Fibroblast of lung (primary cell): ENCODE data around the gene DUOX2. TPM values are rescaled to one million over a fixed set of nuclear protein-coding genes. Genes with fewer than 3 reads are reported as not detected.

Experiments used
- DNase-seq, 2 donors: peaks; one replicate each; pipeline versions ENCODE4 v3.0.0 to v3.0.0-alpha.2; 2010; ENCODE audit warnings: low read depth in 2 of 2
- H2AFZ ChIP-seq: 2 replicates; pipeline ENCODE4 v1.5.1; 2012; ENCODE audit warnings: low read length, control low read depth, inconsistent platforms
- H3K27ac ChIP-seq: 2 replicates; pipeline ENCODE4 v1.5.1; 2011; ENCODE audit warnings: low read length, control low read depth; ENCODE audit not compliant: insufficient read depth
- H3K27me3 ChIP-seq: 2 replicates; pipeline ENCODE4 v1.5.1; 2011; ENCODE audit warnings: mild to moderate bottlenecking, low read length; ENCODE audit not compliant: control insufficient read depth, insufficient read depth
- H3K36me3 ChIP-seq: 2 replicates; pipeline ENCODE4 v1.5.1; 2011; ENCODE audit warnings: low read length; ENCODE audit not compliant: control insufficient read depth, insufficient read depth
- H3K4me1 ChIP-seq: 2 replicates; pipeline ENCODE4 v1.5.1; 2011; ENCODE audit warnings: low read length; ENCODE audit not compliant: control insufficient read depth, insufficient read depth; ENCODE audit errors: extremely low read depth
- H3K4me2 ChIP-seq: 2 replicates; pipeline ENCODE4 v1.5.1; 2011; ENCODE audit warnings: low read length, control low read depth; ENCODE audit not compliant: insufficient read depth; ENCODE audit errors: extremely low read depth
- H3K4me3 ChIP-seq, 4 experiments: fragments of 200-600 bp in 1 of 4; sonication (generic) in 1 of 4; replicated peaks in 1 of 4; 2 replicates each; pipeline ENCODE4 v1.5.1; 2011 to 2016; ENCODE audit warnings: low read length in 4 of 4, low read depth in 3 of 4, mild to moderate bottlenecking in 3 of 4, control low read depth in 2 of 4, inconsistent platforms in 1 of 4, mixed read lengths in 1 of 4; ENCODE audit not compliant: insufficient read depth in 1 of 4; ENCODE audit errors: control extremely low read depth in 1 of 4
- H3K79me2 ChIP-seq: 2 replicates; pipeline ENCODE4 v1.5.1; 2012; ENCODE audit warnings: mild to moderate bottlenecking, low read length, inconsistent platforms; ENCODE audit not compliant: control insufficient read depth, insufficient read depth
- H3K9ac ChIP-seq: 2 replicates; pipeline ENCODE4 v1.5.1; 2011; ENCODE audit warnings: mild to moderate bottlenecking, low read length, control low read depth; ENCODE audit not compliant: insufficient read depth
- H3K9me3 ChIP-seq: 2 replicates; pipeline ENCODE4 v1.5.1; 2012; ENCODE audit warnings: low read depth, low read length; ENCODE audit not compliant: control insufficient read depth, insufficient read depth
- H4K20me1 ChIP-seq: 2 replicates; pipeline ENCODE4 v1.5.1; 2011; ENCODE audit warnings: low read length; ENCODE audit not compliant: control insufficient read depth, insufficient read depth; ENCODE audit errors: extremely low read depth
- CTCF ChIP-seq, 2 donors: IDR thresholded peaks in 1 of 2; conservative IDR thresholded peaks in 1 of 2; 1 replicate in 1 of 2; 2 replicates in 1 of 2; pipeline ENCODE4 v1.5.1; 2011 to 2012; ENCODE audit warnings: low read length in 2 of 2, control low read depth in 1 of 2, inconsistent platforms in 1 of 2, low read depth in 1 of 2, mild to moderate bottlenecking in 1 of 2
- EZH2 ChIP-seq: IDR thresholded peaks from 2 replicates; pipeline ENCODE4 v1.5.1; 2012; ENCODE audit warnings: low read length, control low read depth, mild to moderate bottlenecking; ENCODE audit errors: missing control alignments
- polyA plus RNA-seq, 2 donors: library from polyadenylated mRNA; depleted of rRNA in 1 of 2; stranded (reverse) in 1 of 2; unstranded in 1 of 2; fragments of >200 nt; gene quantifications; 2 replicates each; pipeline ENCODE4 v1.2.1, GENCODE V29; 2011 to 2012; ENCODE audit warnings: missing spikeins in 1 of 2
- total RNA-seq: library from RNA; depleted of rRNA; stranded (reverse); fragments of >200 nt; gene quantifications from 2 replicates; pipeline ENCODE4 v1.2.1, GENCODE V29; 2014

DUOX2 gene
- total and polyA plus RNA-seq, 2 donors (not counting 1 experiment from before 2014, with no cell fraction given) = not detected

GRCh38 chr15:45132844-45133560 lies 19.0 kb upstream of the DUOX2 start:
- H3K27me3 ChIP-seq = peaks cover 65% of the 10 kb centered on the region
- H4K20me1 ChIP-seq = no peaks in the 10 kb centered on the region
- H3K4me2 ChIP-seq = no peak overlapping the region
- no peaks in the 10 kb centered on the region for H3K9me3 ChIP-seq
- no peak overlapping the region for H2AFZ ChIP-seq
- H3K27ac ChIP-seq = no peak overlapping the region
- no peaks in the 10 kb centered on the region for H3K79me2 ChIP-seq
- no peak for DNase-seq
- TF ChIP-seq EZH2 (no peak), CTCF (conservative IDR thresholded peaks at IDR 0.05 in 1 of 2, IDR thresholded peaks at IDR 0.05 in 1 of 2; ENCODE audit: low read depth in 1 of 2, low read length in 2 of 2) (no peak)
- H3K36me3 ChIP-seq = no peaks in the 10 kb centered on the region
- no peak overlapping the region for H3K4me3 ChIP-seq
- H3K9ac ChIP-seq = no peak overlapping the region
- H3K4me1 ChIP-seq = no peaks in the 10 kb centered on the region

- Histone ChIP-seq H4K20me1 (no peaks in the 10 kb centered on the region), H3K4me3 (no peak overlapping the region), H3K9ac (no peak overlapping the region), H3K36me3 (no peaks in the 10 kb centered on the region), H3K27me3 (peaks cover 65% of the 10 kb centered on the region), H2AFZ (no peak overlapping the region), H3K79me2 (no peaks in the 10 kb centered on the region), H3K4me1 (no peaks in the 10 kb centered on the region), H3K27ac (no peak overlapping the region), H3K9me3 (no peaks in the 10 kb centered on the region), H3K4me2 (no peak overlapping the region)
- no peak for DNase-seq
- TF ChIP-seq CTCF (conservative IDR thresholded peaks at IDR 0.05 in 1 of 2, IDR thresholded peaks at IDR 0.05 in 1 of 2; ENCODE audit: low read depth in 1 of 2, low read length in 2 of 2) (no peak), EZH2 (no peak)
Observed at GRCh38 chr15:45131510-45131909, 17.5 kb upstream of the DUOX2 start.

- no peak overlapping the region for H2AFZ ChIP-seq
- H3K9me3 ChIP-seq = no peaks in the 10 kb centered on the region
- H3K27ac ChIP-seq = no peak overlapping the region
- H3K4me3 ChIP-seq = no peak overlapping the region
- H3K27me3 ChIP-seq = peaks cover 70% of the 10 kb centered on the region
- no peak for DNase-seq
- H3K79me2 ChIP-seq = no peaks in the 10 kb centered on the region
- no peak overlapping the region for H3K9ac ChIP-seq
- H4K20me1 ChIP-seq = no peaks in the 10 kb centered on the region
- no peak overlapping the region for H3K4me2 ChIP-seq
- TF ChIP-seq CTCF (conservative IDR thresholded peaks at IDR 0.05 in 1 of 2, IDR thresholded peaks at IDR 0.05 in 1 of 2; ENCODE audit: low read depth in 1 of 2, low read length in 2 of 2) (no peak), EZH2 (peak; percentile 40)
- no peaks in the 10 kb centered on the region for H3K4me1 ChIP-seq
- no peaks in the 10 kb centered on the region for H3K36me3 ChIP-seq
Observed at GRCh38 chr15:45130291-45131000, 16.5 kb upstream of the DUOX2 start.
